ENCODE measurements around the gene NOD2. TPM values are rescaled to one million over a fixed set of nuclear protein-coding genes. Genes with fewer than 3 reads are reported as not detected.

NOD2 gene
- polyA plus RNA-seq, 1 experiment: not detected

GRCh38 chr16:50683689-50684374 lies 9.6 kb upstream of the NOD2 start:
- ChIA-PET CTCF (no interaction called here), POLR2A (no interaction called here)
- TF ChIP-seq CTCF (IDR thresholded peaks at IDR 0.05; ENCODE audit: low read depth, low read length): no peak
- Histone ChIP-seq H3K9me3 (ENCODE audit: control insufficient read depth, insufficient read depth, low read length) (no peaks in the 10 kb centered on the region), H3K27me3 (ENCODE audit: control insufficient read depth, insufficient read depth, low read length) (no peaks in the 10 kb centered on the region), H3K27ac (ENCODE audit: low read depth, low read length) (no peak overlapping the region), H3K4me3 (ENCODE audit: low read depth, low read length) (no peak overlapping the region)
- no peak for DNase-seq (ENCODE audit: low read depth, low spot score)

GRCh38 chr16:50684823-50685461 lies 8.5 kb upstream of the NOD2 start:
- Histone ChIP-seq H3K27me3 (ENCODE audit: control insufficient read depth, insufficient read depth, low read length) (no peaks in the 10 kb centered on the region), H3K27ac (ENCODE audit: low read depth, low read length) (no peak overlapping the region), H3K9me3 (ENCODE audit: control insufficient read depth, insufficient read depth, low read length) (no peaks in the 10 kb centered on the region), H3K4me3 (ENCODE audit: low read depth, low read length) (no peak overlapping the region)
- no peak for DNase-seq (ENCODE audit: low read depth, low spot score)
- CTCF ChIA-PET: interaction anchor here (1.1 kb wide), 1 partner anchor 20 kb away, joined by 6 read pairs; no protein-coding TSS in a partner anchor
- no peak for TF ChIP-seq CTCF (IDR thresholded peaks at IDR 0.05; ENCODE audit: low read depth, low read length)
- POLR2A ChIA-PET: no interaction called here

GRCh38 chr16:50685462-50686063 lies 7.8 kb upstream of the NOD2 start:
- H3K27me3 ChIP-seq (ENCODE audit: control insufficient read depth, insufficient read depth, low read length): no peaks in the 10 kb centered on the region
- H3K27ac ChIP-seq (ENCODE audit: low read depth, low read length): no peak overlapping the region
- DNase-seq (ENCODE audit: low read depth, low spot score): no peak
- POLR2A ChIA-PET: no interaction called here
- CTCF ChIA-PET: interaction anchor here (1.1 kb wide), 1 partner anchor 20 kb away, joined by 6 read pairs; no protein-coding TSS in a partner anchor
- H3K4me3 ChIP-seq (ENCODE audit: low read depth, low read length): no peak overlapping the region
- TF ChIP-seq CTCF (IDR thresholded peaks at IDR 0.05; ENCODE audit: low read depth, low read length): no peak
- H3K9me3 ChIP-seq (ENCODE audit: control insufficient read depth, insufficient read depth, low read length): no peaks in the 10 kb centered on the region

GRCh38 chr16:50688083-50688482 lies 5.3 kb upstream of the NOD2 start:
- Histone ChIP-seq H3K27ac (ENCODE audit: low read depth, low read length) (no peak overlapping the region), H3K9me3 (ENCODE audit: control insufficient read depth, insufficient read depth, low read length) (no peaks in the 10 kb centered on the region), H3K27me3 (ENCODE audit: control insufficient read depth, insufficient read depth, low read length) (peaks cover 4% of the 10 kb centered on the region), H3K4me3 (ENCODE audit: low read depth, low read length) (no peak overlapping the region)
- CTCF ChIA-PET: interaction anchor here (1.6 kb wide), 1 partner anchor 23 kb away, joined by 6 read pairs; no protein-coding TSS in a partner anchor
- POLR2A ChIA-PET: no interaction called here
- DNase-seq (ENCODE audit: low read depth, low spot score): no peak
- no peak for TF ChIP-seq CTCF (IDR thresholded peaks at IDR 0.05; ENCODE audit: low read depth, low read length)

- ChIA-PET POLR2A (no interaction called here), CTCF (interaction anchor here (1.0 kb wide), 1 partner anchor 23 kb away, joined by 3 read pairs; no protein-coding TSS in a partner anchor)
- Histone ChIP-seq H3K9me3 (ENCODE audit: control insufficient read depth, insufficient read depth, low read length) (no peaks in the 10 kb centered on the region), H3K27me3 (ENCODE audit: control insufficient read depth, insufficient read depth, low read length) (peaks cover 8% of the 10 kb centered on the region), H3K4me3 (ENCODE audit: low read depth, low read length) (no peak overlapping the region), H3K27ac (ENCODE audit: low read depth, low read length) (no peak overlapping the region)
- no peak for TF ChIP-seq CTCF (IDR thresholded peaks at IDR 0.05; ENCODE audit: low read depth, low read length)
- DNase-seq (ENCODE audit: low read depth, low spot score): no peak
These were observed 4.5 kb upstream of the NOD2 start for GRCh38 chr16:50688867-50689266.
